Endothelial cell of umbilical vein (primary cell): ENCODE data around the gene LST1. TPM values are rescaled to one million over a fixed set of nuclear protein-coding genes. Genes with fewer than 3 reads are reported as not detected.

Experiments used
- BruUV-seq: library from RNA; stranded (reverse); fragments of 400-500 nt; replicated peaks from 2 replicates; lab custom pipeline; 2021; lab: Mats Ljungman, UMichigan
- CTCF ChIA-PET: fragments of 300-600, 350-600 bp; sonication (Branson Sonifier 250); formaldehyde crosslinking; loops from one replicate; lab custom pipeline; 2021; ENCODE audit warnings: antibody characterized with exemption, inconsistent platforms; lab: Charles Lee
- POLR2A ChIA-PET: fragments of 300-600, 350-600 bp; sonication (Branson Sonifier 250); formaldehyde crosslinking; loops from one replicate; lab custom pipeline; 2021; ENCODE audit warnings: antibody characterized with exemption, inconsistent platforms; lab: Charles Lee
- DNase-seq: peaks from one replicate; pipeline ENCODE4 v3.0.0-alpha.2; 2011; ENCODE audit warnings: low read depth, low spot score
- FAIRE-seq: peaks from 2 replicates; lab custom pipeline; 2011; peaks lifted over from hg19 to GRCh38; lab: Jason Lieb, UNC
- H2AFZ ChIP-seq: 2 replicates; pipeline ENCODE4 v1.6.0; 2012; ENCODE audit warnings: low read depth, low read length, control low read depth, inconsistent platforms
- H3K27ac ChIP-seq: 2 replicates; pipeline ENCODE4 v1.5.1; 2011; ENCODE audit warnings: low read depth, mild to moderate bottlenecking, control low read depth, low read length, moderate library complexity; ENCODE audit not compliant: insufficient read depth
- H3K27me3 ChIP-seq, 2 experiments: 2 replicates each; pipeline versions ENCODE4 v1.6.0 to v1.6.1; 2011; ENCODE audit warnings: low read length in 2 of 2, mixed read lengths in 1 of 2; ENCODE audit not compliant: control insufficient read depth in 2 of 2, insufficient read depth in 2 of 2
- H3K36me3 ChIP-seq, 2 experiments: 2 replicates in 1 of 2; 3 replicates in 1 of 2; pipeline ENCODE4 v1.5.1; 2011; ENCODE audit warnings: low read length in 2 of 2, mild to moderate bottlenecking in 1 of 2, moderate library complexity in 1 of 2; ENCODE audit not compliant: control insufficient read depth in 2 of 2, insufficient read depth in 2 of 2; ENCODE audit errors: extremely low read depth in 1 of 2
- H3K4me1 ChIP-seq: 3 replicates; pipeline ENCODE4 v1.5.1; 2011; ENCODE audit warnings: mild to moderate bottlenecking, low read length; ENCODE audit not compliant: control insufficient read depth, insufficient read depth; ENCODE audit errors: extremely low read depth
- H3K4me2 ChIP-seq: 2 replicates; pipeline ENCODE4 v1.6.1; 2011; ENCODE audit warnings: low read length, control low read depth, mixed read lengths; ENCODE audit not compliant: insufficient read depth
- H3K4me3 ChIP-seq, 3 experiments: fragments of 200-600 bp in 1 of 3; sonication (generic), shearing (Covaris generic) in 1 of 3; replicated peaks in 1 of 3; 2 replicates each; pipeline ENCODE4 v1.5.1; 2011 to 2016; ENCODE audit warnings: control low read depth in 3 of 3, low read length in 3 of 3, mild to moderate bottlenecking in 2 of 3, inconsistent platforms in 1 of 3, low read depth in 1 of 3, moderate library complexity in 1 of 3; ENCODE audit not compliant: insufficient read depth in 1 of 3
- H3K79me2 ChIP-seq: 2 replicates; pipeline ENCODE4 v1.6.0; 2012; ENCODE audit warnings: low read length, inconsistent platforms; ENCODE audit not compliant: control insufficient read depth, insufficient read depth
- H3K9ac ChIP-seq: replicated peaks from 2 replicates; pipeline ENCODE3; 2011; ENCODE audit warnings: low read length, control low read depth; ENCODE audit not compliant: insufficient read depth; ENCODE audit errors: extremely low read depth
- H3K9me1 ChIP-seq: replicated peaks from 3 replicates; pipeline ENCODE4 v1.6.0; 2011; ENCODE audit warnings: mild to moderate bottlenecking, low read length; ENCODE audit not compliant: control insufficient read depth, insufficient read depth; ENCODE audit errors: extremely low read depth
- H3K9me3 ChIP-seq: replicated peaks from 2 replicates; pipeline ENCODE4 v1.5.1; 2012; ENCODE audit warnings: low read length, inconsistent platforms; ENCODE audit not compliant: control insufficient read depth, insufficient read depth
- H4K20me1 ChIP-seq: replicated peaks from 2 replicates; pipeline ENCODE3; 2011; ENCODE audit warnings: mild to moderate bottlenecking, low read length; ENCODE audit not compliant: control insufficient read depth, insufficient read depth; ENCODE audit errors: extremely low read depth
- EZH2 ChIP-seq: IDR thresholded peaks from 2 replicates; pipeline ENCODE4 v1.6.1; 2012; ENCODE audit warnings: borderline replicate concordance, low read depth, mild to moderate bottlenecking, moderate library complexity, low read length, inconsistent platforms; ENCODE audit not compliant: severe bottlenecking
- FOS ChIP-seq: IDR thresholded peaks from 2 replicates; pipeline ENCODE4 v1.6.1; 2011; ENCODE audit warnings: mild to moderate bottlenecking, low read length, moderate library complexity, borderline replicate concordance; ENCODE audit not compliant: insufficient read depth
- GATA2 ChIP-seq: IDR thresholded peaks from 2 replicates; pipeline ENCODE4 v1.7.0; 2011; ENCODE audit warnings: low read depth, mild to moderate bottlenecking, moderate library complexity, mixed read lengths, low read length; ENCODE audit not compliant: insufficient read length, insufficient read depth
- JUN ChIP-seq: IDR thresholded peaks from 2 replicates; pipeline ENCODE4 v1.6.1; 2011; ENCODE audit warnings: borderline replicate concordance, low read depth; ENCODE audit not compliant: insufficient read length, insufficient read depth
- MYC ChIP-seq: IDR thresholded peaks from one replicate; pipeline ENCODE4 v1.6.1; 2011; ENCODE audit warnings: mild to moderate bottlenecking, low read depth, low read length
- POLR2A ChIP-seq: IDR thresholded peaks from 2 replicates; pipeline ENCODE4 v1.6.1; 2012; ENCODE audit warnings: low read depth, mild to moderate bottlenecking, control low read depth, low read length
- POLR2AphosphoS5 ChIP-seq: IDR thresholded peaks from 2 replicates; pipeline ENCODE4 v1.6.1; 2012; ENCODE audit warnings: low read depth, mild to moderate bottlenecking, control low read depth, low read length, moderate library complexity; ENCODE audit not compliant: insufficient read depth
- dilution Hi-C: fragments of 300-500 bp; cut with MboI; formaldehyde crosslinking; loops from one replicate; pipeline ENCODE4 v1.15.0; 2019; ENCODE audit warnings: low sequenced_read_pairs; ENCODE audit not compliant: extremely low pct_ligation_motif_present
- intact Hi-C: fragments of 100-400 bp; cut with micrococcal nuclease; formaldehyde crosslinking; loops from one replicate; pipeline ENCODE4 v1.10.0; 2022
- polyA plus RNA-seq, 4 experiments: library from polyadenylated mRNA; depleted of rRNA in 3 of 4; stranded (reverse) in 3 of 4; unstranded in 1 of 4; fragments of >200 nt; gene quantifications; 2 replicates each; pipeline versions ENCODE4 v1.2.1 to v1.2.3, GENCODE V29; 2011 to 2012; ENCODE audit warnings: missing spikeins in 1 of 4
- total RNA-seq: library from RNA; stranded (reverse); gene quantifications from 2 replicates; pipeline ENCODE4 v1.2.3, GENCODE V29; 2021
- TF ChIP-seq, protein P1 (sequence below), 2 donors: IDR thresholded peaks; 1 replicate in 1 of 2; 2 replicates in 1 of 2; pipeline ENCODE4 v1.5.1; 2011; ENCODE audit warnings: low read length in 2 of 2, mild to moderate bottlenecking in 2 of 2, moderate library complexity in 2 of 2, control low read depth in 1 of 2, inconsistent platforms in 1 of 2, low read depth in 1 of 2; ENCODE audit not compliant: insufficient read depth in 1 of 2; ENCODE audit errors: extremely low read depth in 1 of 2
- TF ChIP-seq, protein P2 (sequence below): IDR thresholded peaks from 2 replicates; pipeline ENCODE4 v1.6.1; 2011; ENCODE audit not compliant: insufficient read depth, insufficient read length

The LST1 gene
- total and polyA plus RNA-seq, 2 donors (not counting 3 experiments of a cell fraction or from before 2014, with no cell fraction given), result 1.00 to 1.8 TPM

DNA sequence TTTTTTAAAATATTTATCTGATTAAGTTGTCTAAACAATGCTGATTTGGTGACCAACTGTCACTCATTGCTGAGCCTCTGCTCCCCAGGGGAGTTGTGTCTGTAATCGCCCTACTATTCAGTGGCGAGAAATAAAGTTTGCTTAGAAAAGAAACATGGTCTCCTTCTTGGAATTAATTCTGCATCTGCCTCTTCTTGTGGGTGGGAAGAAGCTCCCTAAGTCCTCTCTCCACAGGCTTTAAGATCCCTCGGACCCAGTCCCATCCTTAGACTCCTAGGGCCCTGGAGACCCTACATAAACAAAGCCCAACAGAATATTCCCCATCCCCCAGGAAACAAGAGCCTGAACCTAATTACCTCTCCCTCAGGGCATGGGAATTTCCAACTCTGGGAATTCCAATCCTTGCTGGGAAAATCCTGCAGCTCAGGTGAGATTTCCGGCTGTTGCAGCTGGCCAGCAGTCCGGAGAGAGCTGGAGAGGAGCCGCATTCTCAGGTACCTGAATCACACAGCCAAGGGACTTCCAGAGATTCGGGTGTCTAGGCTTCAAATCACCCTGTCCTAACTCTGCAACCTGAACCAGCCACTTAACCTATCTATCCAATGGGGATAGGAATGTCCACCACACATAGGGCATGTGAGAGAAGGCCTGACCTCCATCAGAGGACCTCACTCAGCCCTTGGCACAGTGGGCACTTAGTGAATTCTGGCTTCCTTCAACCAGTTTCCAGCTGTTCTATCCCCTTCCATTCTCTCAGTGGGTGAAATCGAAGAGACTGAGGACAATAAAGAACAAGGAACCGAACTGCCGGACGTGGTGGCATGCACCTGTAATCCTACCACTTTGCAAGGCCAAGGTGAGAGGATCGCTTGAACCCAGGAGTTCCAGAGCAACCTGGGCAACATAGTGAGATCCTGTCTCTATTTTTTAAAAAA, 7.6 kb upstream of the LST1 start:
- Histone ChIP-seq H3K4me3 (no peak overlapping the region), H2AFZ (no peak overlapping the region), H3K9ac (no peak overlapping the region), H3K27me3 (no peaks in the 10 kb centered on the region), H3K4me1 (peaks cover 16% of the 10 kb centered on the region), H3K79me2 (peaks cover 10% of the 10 kb centered on the region), H3K27ac (no peak overlapping the region), H3K4me2 (no peak overlapping the region), H3K36me3 (no peaks in the 10 kb centered on the region), H4K20me1 (no peaks in the 10 kb centered on the region), H3K9me3 (no peaks in the 10 kb centered on the region), H3K9me1 (no peaks in the 10 kb centered on the region)
- BruUV-seq, result no TSS peak
- dilution Hi-C loops (no loop called here), intact Hi-C loops (no loop called here)
- CTCF ChIA-PET, result interaction anchor here (4.2 to 32.6 kb wide), 3 partner anchors 7 to 22 kb away, joined by 16 to 1517 read pairs (median 286); partner anchors contain the start of genes ATP6V1G2, DDX39B, LST1 and NCR3
- TF ChIP-seq, protein P1, sequence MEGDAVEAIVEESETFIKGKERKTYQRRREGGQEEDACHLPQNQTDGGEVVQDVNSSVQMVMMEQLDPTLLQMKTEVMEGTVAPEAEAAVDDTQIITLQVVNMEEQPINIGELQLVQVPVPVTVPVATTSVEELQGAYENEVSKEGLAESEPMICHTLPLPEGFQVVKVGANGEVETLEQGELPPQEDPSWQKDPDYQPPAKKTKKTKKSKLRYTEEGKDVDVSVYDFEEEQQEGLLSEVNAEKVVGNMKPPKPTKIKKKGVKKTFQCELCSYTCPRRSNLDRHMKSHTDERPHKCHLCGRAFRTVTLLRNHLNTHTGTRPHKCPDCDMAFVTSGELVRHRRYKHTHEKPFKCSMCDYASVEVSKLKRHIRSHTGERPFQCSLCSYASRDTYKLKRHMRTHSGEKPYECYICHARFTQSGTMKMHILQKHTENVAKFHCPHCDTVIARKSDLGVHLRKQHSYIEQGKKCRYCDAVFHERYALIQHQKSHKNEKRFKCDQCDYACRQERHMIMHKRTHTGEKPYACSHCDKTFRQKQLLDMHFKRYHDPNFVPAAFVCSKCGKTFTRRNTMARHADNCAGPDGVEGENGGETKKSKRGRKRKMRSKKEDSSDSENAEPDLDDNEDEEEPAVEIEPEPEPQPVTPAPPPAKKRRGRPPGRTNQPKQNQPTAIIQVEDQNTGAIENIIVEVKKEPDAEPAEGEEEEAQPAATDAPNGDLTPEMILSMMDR (IDR thresholded peaks at IDR 0.05; ENCODE audit: extremely low read depth in 1 of 2, insufficient read depth in 1 of 2, low read depth in 1 of 2, low read length in 2 of 2), result no peak
- TF ChIP-seq, protein P2, sequence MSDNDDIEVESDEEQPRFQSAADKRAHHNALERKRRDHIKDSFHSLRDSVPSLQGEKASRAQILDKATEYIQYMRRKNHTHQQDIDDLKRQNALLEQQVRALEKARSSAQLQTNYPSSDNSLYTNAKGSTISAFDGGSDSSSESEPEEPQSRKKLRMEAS, result no peak
- TF ChIP-seq FOS (no peak), POLR2A (no peak), POLR2AphosphoS5 (no peak), MYC (no peak), GATA2 (no peak), JUN (no peak), EZH2 (no peak)
- no peak for FAIRE-seq
- DNase-seq, result no peak
- POLR2A ChIA-PET, result no interaction called here
